GM12864 (cell line): ENCODE data around the gene CD226.
A peak's percentile ranks its signal among the peaks of the same experiment; 100 is the strongest.

ENCODE experiments used
- DNase-seq: peaks from one replicate; pipeline ENCODE4 v3.0.0-alpha.2; 2011; ENCODE audit warnings: low read depth
- H3K4me3 ChIP-seq: 2 replicates; pipeline ENCODE4 v1.5.1; 2011; ENCODE audit warnings: mild to moderate bottlenecking, low read depth, low read length, control low read depth
- CTCF ChIP-seq: IDR thresholded peaks from 2 replicates; pipeline ENCODE4 v1.5.1; 2011; ENCODE audit warnings: low read depth, mild to moderate bottlenecking, moderate library complexity, low read length, control low read depth, inconsistent platforms; ENCODE audit errors: missing control alignments

CD226 gene

GRCh38 chr18:69947361-69948133 is at the start of gene CD226:
CD226 (minus strand) TSS chr18:69947873; CDS start chr18:69947406, 467 bp downstream.
- H3K4me3 ChIP-seq = peak within 1 kb of the TSS; percentile 49
- no peak for DNase-seq
- TF ChIP-seq CTCF = no peak

GRCh38 chr18:69996951-69997798 is 49.5 kb upstream of the CD226 start:
- TF ChIP-seq CTCF = no peak
- no peak overlapping the region for H3K4me3 ChIP-seq
- no peak for DNase-seq

- TF ChIP-seq CTCF = no peak
- H3K4me3 ChIP-seq = no peak overlapping the region
- no peak for DNase-seq
Observed at GRCh38 chr18:69996417-69996816, 48.7 kb upstream of the CD226 start.

- DNase-seq = no peak
- H3K4me3 ChIP-seq = no peak overlapping the region
- no peak for TF ChIP-seq CTCF
Observed at GRCh38 chr18:69995774-69996173, 48.1 kb upstream of the CD226 start.

- DNase-seq = no peak
- no peak for TF ChIP-seq CTCF
- H3K4me3 ChIP-seq = no peak overlapping the region
Observed at GRCh38 chr18:69992776-69993175, 45.1 kb upstream of the CD226 start.

- H3K4me3 ChIP-seq = no peak overlapping the region
- DNase-seq = no peak
- no peak for TF ChIP-seq CTCF
Observed at GRCh38 chr18:69987870-69988269, 40.2 kb upstream of the CD226 start.
